NCI-H82 treated with DMSO at 0.1 percent for 48 hours (cell line): ENCODE results near the gene OVCH1.
"Not testable (repeated sequence)": the region's sequence is repeated elsewhere in the genome, so short reads cannot be mapped to it uniquely, and the experiment has no call there.

Experiments
- DNase-seq: peaks from one replicate; lab custom pipeline; 2025; ENCODE audit not compliant: unreplicated experiment; lab: John Stamatoyannopoulos, UW

Gene OVCH1

DNA sequence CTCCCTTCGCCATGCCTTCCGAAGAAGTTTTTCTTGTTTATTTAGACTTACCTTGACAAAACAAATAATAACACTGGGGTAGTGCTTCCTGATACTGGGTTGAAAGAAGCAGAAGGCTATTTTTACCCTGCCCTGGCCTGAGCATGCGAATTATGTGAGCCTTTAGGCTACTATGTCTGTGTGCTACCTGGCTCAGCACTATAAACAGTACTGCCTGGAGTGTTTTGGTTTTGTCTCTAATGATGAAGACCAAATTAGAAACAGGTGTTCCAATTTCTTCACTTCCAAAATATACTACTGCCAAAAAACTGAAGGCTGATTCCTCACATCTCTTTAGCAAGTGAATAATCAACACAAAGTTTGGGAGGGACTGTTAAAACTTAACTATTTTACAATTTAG, 7.6 kb upstream of the OVCH1 start:
- DNase-seq = no peak

DNA sequence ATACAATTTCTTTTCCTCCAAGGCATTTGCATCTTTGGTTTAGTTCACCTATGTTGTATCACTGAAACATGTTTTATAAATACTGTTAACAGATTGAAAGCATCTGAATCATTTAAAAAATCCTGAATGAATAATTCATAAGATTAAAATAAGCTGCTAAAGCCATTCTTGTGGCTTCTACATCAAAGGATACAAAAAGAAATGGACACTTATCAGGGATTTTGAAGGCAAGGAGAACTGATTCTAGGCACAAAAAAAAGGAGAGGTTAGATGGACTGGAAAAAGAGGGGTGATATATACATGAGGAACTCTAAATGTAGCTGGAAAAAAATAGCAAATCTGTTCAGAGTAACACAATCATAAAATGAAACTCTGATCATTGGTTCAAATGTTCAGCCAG, 5.8 kb upstream of the OVCH1 start:
- no peak for DNase-seq

DNA sequence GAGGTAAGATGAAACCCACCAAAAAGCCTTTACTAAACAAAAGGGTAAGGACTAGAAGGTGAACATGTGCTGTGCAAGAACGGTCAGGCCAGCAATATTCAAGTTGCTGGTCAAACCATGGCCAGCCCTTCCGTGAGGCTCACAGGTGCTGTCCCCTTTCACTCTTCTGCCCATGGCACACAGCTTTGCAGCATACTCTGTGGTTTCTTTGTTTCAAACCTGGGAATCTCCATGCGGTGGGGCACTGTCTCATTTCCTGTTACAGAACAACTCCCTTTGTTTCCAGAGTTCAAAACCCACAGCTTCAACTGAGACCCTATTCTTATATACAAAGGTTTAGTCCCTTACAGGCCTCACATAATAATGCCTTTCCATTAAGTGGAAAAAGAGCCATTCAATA, 1.7 kb upstream of the OVCH1 start:
- no peak for DNase-seq

DNA sequence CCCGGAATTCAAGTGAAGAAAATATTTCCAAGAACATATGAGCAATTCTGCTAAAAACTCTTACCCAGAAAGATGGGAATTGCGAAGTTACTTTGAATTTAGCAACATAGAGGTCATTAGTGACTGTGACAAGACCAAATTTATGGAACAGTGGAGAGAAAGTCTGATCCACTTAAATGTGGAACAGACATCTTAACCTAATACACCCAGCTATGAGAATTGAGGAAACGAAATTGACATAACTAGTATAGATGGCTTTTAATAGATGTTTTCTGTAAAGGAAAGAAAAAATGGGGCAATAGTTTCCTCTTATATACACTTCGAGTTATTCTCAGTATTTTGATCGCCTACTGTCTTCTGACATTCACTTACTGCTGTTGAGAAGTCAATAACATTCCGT, 4.6 kb downstream of the OVCH1 start:
- no peak for DNase-seq

GRCh38 chr12:29486972-29487371, 10.5 kb downstream of the OVCH1 start:
- DNase-seq = no peak

DNA sequence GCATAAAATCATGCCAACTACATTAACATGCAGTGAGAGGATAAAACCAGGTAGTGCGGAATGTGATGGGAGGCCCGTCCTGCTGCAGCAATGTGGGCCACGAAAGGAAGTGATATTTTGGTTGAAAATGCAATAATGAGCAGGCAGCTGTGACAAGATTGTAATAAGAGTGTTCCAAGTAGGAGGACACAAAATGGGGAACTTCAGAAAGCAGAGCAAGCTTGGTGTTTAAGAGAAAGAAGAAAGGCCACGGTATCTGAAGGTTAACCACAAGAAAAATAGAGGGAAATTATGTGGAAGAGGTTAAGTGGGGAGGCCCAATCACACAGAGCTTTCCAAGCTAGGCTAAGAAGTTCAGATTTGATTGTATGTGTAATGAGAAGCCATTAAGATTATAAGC, 34.3 kb downstream of the OVCH1 start:
- DNase-seq = no peak

DNA sequence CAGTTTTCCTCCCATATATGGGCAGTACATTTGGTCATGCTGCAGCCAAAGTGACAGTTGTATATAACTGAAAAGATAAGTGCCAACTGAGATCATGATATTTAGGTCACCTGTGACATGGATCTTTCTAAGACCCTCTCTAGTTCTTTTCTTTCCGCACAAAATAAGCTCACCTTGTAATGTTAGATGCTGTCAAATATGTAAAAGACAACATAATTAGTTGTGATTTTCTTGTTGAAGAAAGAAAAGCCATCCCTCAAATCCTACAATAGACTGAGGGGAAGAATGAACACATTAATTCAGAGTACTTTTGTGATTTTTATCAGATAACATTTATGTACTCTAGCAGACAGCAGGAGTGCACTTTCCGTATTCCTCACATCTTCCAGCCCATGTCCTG, 37.4 kb downstream of the OVCH1 start:
- no peak for DNase-seq

DNA sequence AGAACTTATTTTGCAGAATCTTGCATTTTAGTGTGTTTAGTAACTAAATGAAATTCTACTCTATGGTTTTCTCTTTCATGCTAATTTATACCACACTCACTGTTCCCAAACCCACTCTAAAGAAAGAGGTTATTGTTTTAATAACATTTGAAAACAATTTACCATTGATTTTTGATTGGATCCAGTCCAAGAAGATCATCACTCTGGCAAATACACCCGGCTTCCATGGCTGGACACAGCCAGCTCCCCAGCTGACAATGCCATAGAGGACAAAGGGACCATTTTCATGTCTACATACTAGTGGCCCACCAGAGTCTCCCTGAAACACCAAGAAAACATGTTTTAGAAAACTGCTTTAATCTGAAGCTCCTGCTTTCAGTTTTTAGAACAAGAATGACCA, 42.4 kb downstream of the OVCH1 start:
- DNase-seq = no peak

DNA sequence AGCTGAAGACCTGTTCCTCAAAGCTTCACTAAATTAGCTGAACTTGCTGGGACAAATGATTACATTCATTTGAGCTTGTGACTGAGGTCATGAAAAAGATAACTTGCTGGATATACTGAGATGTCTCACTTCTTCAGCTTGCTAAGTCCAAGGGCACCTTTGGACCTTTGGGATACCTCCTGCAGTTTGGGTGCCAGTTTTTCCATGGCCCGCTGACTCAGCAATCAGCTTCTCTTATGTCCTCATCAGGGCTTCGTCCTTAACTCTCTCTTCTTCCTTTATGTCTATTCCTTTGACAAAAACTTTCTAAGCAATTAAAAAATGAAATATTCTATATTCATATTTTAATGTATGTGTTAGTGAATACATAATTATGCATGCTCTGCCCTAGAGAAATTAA, 45.6 kb downstream of the OVCH1 start:
- DNase-seq = no peak

- DNase-seq = no peak
These were observed 49.3 kb downstream of the OVCH1 start for GRCh38 chr12:29448157-29448556.

- no peak for DNase-seq
These were observed 50.1 kb downstream of the OVCH1 start for GRCh38 chr12:29447285-29447975.

DNA sequence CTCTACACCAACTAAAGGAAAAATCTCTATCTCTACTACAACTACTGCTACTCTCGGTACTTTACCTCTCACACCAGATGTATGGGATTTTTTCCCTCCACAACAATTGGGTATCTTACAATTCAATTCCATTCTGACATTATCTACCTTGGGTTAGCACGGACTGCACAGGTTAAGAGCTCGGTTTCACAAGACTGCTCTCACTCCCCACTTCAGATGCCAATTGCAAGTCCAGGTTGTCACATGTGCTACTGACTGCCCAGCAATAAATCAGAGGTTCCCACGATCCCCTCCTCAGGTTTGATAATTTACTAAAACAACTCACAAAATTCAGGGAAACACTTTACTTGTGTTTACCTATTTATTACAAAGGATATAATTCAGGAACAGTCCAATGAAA, 58.0 kb downstream of the OVCH1 start:
- DNase-seq = no peak

GRCh38 chr12:29438752-29439408, 58.6 kb downstream of the OVCH1 start:
- no peak for DNase-seq

GRCh38 chr12:29437575-29437974, 59.9 kb downstream of the OVCH1 start:
- no peak for DNase-seq

DNA sequence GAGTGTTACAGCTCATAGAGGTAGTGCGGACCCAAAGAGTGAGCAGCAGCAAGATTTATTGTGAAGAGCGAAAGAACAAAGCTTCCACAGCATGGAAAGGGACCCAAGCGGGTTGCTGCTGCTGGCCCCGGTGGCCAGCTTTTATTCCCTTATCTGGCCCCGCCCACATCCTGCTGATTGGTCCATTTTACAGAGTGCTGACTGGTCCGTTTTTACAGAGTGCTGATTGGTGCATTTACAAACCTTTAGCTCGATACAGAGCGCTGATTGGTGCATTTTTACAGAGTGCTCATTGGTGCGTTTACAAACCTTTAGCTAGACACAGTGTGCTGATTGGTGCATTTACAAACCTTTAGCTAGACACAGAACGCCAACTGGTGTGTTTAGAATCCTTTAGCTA, 60.7 kb downstream of the OVCH1 start:
- DNase-seq = not testable (repeated sequence)

DNA sequence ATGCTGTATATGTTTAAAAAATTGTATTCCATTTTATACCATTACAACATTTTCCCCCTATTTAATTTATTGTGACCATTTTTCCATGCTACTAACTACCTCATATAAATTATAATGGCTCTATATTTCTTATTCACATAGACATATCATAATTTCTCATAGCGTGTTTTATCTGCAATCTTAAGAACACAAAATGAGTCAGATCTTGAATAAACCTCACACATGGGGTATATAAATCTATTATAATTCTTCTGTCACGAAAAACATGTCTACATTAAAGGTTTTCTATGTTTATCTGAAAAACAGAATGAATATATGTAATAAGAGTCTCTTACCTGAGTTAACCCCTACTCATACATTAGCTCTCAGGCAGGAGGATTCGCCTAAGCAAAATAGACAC, 66.0 kb downstream of the OVCH1 start:
- no peak for DNase-seq

DNA sequence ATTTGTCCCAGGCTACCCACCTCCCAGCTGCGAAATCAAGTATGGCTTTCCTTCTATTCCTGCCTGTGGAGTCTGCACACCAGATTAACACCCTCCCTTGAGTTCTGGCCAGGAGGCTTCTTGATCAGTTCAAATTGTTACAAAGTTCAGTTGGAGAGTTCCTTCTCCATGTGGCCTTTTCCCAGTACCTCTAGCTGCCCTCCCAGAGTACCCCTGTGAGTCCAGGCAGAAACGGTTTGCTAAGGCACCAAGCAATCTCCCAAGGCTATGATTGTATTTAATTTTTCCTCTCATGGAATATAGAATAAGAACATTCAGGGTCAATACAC, 66.8 kb downstream of the OVCH1 start:
- no peak for DNase-seq

GRCh38 chr12:29429999-29430715, 67.3 kb downstream of the OVCH1 start:
- no peak for DNase-seq

- DNase-seq = no peak
These were observed 68.9 kb downstream of the OVCH1 start for GRCh38 chr12:29428633-29429032.

- DNase-seq = no peak
These were observed 69.5 kb downstream of the OVCH1 start for GRCh38 chr12:29427964-29428363.

DNA sequence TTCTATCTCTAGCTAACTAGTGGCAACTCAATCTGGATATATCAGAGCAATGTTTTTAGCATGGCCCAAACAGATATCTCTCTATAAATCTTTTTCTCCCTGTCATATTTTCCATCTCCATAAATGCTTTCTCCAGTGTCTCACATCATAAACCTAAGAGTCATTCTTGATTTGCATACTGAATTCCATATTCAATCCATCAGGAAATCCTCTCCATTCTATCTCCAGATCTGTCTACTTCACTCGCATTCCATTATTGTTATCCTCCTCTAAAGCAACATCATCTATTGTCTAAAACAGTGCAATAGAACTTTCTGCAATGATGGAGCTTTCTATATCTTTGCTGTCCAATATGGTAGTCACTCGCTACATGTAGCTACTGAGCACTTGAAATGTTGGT, 71.0 kb downstream of the OVCH1 start:
- DNase-seq = no peak

- DNase-seq = no peak
These were observed 71.8 kb downstream of the OVCH1 start for GRCh38 chr12:29425722-29426121.

DNA sequence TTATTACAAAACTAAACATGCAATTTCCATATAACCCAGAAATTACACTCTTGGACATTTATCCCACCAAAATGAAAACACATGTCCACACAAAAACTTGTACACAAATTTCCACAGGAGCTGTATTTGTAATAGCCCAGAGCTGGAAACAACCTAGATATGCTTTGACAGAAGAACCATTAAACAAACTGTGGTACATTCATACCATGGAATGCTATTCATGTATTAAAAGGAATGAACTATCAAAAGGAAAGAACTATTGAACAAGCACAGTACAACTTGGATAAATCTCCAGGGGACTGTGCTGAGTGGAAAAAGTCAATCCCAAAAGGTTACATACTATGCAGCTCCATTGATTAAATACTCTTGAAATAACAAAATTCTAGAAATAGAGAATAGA, 80.7 kb downstream of the OVCH1 start:
- no peak for DNase-seq
